K562 (cell line): Measurements from ENCODE around the gene POLR2M. TPM values are rescaled to one million over a fixed set of nuclear protein-coding genes. Genes with fewer than 3 reads are reported as not detected.
A peak's percentile ranks its signal among the peaks of the same experiment; 100 is the strongest.

ENCODE experiments used
- AFF1 ChIP-seq, 2 experiments: fragments of 450-650 bp; IDR thresholded peaks; 2 replicates each; pipeline ENCODE4 v1.6.1; 2018; ENCODE audit warnings: mild to moderate bottlenecking in 2 of 2, low read depth in 1 of 2; ENCODE audit not compliant: partially characterized antibody in 2 of 2
- ARHGAP35 ChIP-seq: fragments of 450-650 bp; IDR thresholded peaks from 2 replicates; pipeline ENCODE4 v1.6.1; 2018; ENCODE audit not compliant: partially characterized antibody
- BACH1 ChIP-seq: fragments of 200-800 bp; sonication (Bioruptor generic); IDR thresholded peaks from 2 replicates; pipeline ENCODE4 v1.6.1; 2016; ENCODE audit warnings: missing genetic modification characterization, missing compliant biosample characterization
- CBFA2T3 ChIP-seq: fragments of 450-650 bp; IDR thresholded peaks from 2 replicates; pipeline ENCODE4 v1.6.1; 2017
- ELF2 ChIP-seq: fragments of 250-450 bp; sonication (Bioruptor Pico); IDR thresholded peaks from 2 replicates; pipeline ENCODE4 v1.5.0; 2021; ENCODE audit warnings: mild to moderate bottlenecking
- EP300 ChIP-seq: IDR thresholded peaks from 2 replicates; pipeline ENCODE4 v1.6.1; 2012; ENCODE audit warnings: low read length, improper control_type of control experiment
- FOXA3 ChIP-seq, 2 experiments: fragments of 450-650 bp in 1 of 2; sonication (generic) in 1 of 2; formaldehyde crosslinking; IDR thresholded peaks in 1 of 2; conservative IDR thresholded peaks in 1 of 2; 2 replicates each; pipeline versions ENCODE4 v1.4.0 to v1.8.0; 2020 to 2022; ENCODE audit warnings: mild to moderate bottlenecking in 2 of 2, missing genetic modification reagents in 1 of 2
- ILF3 ChIP-seq: fragments of 450-650 bp; IDR thresholded peaks from 2 replicates; pipeline ENCODE4 v1.6.1; 2018; ENCODE audit warnings: antibody characterized with exemption, mild to moderate bottlenecking, moderate library complexity, borderline replicate concordance
- JUNB ChIP-seq: fragments of 450-650 bp; formaldehyde crosslinking; conservative IDR thresholded peaks from 2 replicates; pipeline ENCODE4 v1.4.0; 2020; ENCODE audit warnings: mild to moderate bottlenecking
- MAFK ChIP-seq: IDR thresholded peaks from 2 replicates; pipeline ENCODE4 v1.6.1; 2011; ENCODE audit warnings: low read length, improper control_type of control experiment
- NCOA2 ChIP-seq, 2 experiments: fragments of 450-650 bp; IDR thresholded peaks; 2 replicates each; pipeline ENCODE4 v1.6.1; 2018; ENCODE audit warnings: mild to moderate bottlenecking in 2 of 2, moderate library complexity in 1 of 2; ENCODE audit not compliant: partially characterized antibody in 2 of 2
- NR2C2 ChIP-seq, 2 experiments: fragments of 200-800 bp in 1 of 2; sonication (Bioruptor generic) in 1 of 2; sonication (generic) in 1 of 2; formaldehyde crosslinking in 1 of 2; IDR thresholded peaks; 2 replicates each; pipeline versions ENCODE4 v1.6.1 to v1.8.0; 2016 to 2022; ENCODE audit warnings: mild to moderate bottlenecking in 1 of 2, missing compliant biosample characterization in 1 of 2, missing genetic modification characterization in 1 of 2, missing genetic modification reagents in 1 of 2
- PRMT5 ChIP-seq: sonication (generic); formaldehyde crosslinking; IDR thresholded peaks from 2 replicates; pipeline ENCODE4 v1.5.0; 2020; ENCODE audit warnings: missing genetic modification reagents
- SMARCB1 ChIP-seq: IDR thresholded peaks from 2 replicates; pipeline ENCODE4 v1.6.1; 2011; ENCODE audit warnings: improper control_type of control experiment, low read depth; ENCODE audit not compliant: insufficient read length
- SMARCC2 ChIP-seq: fragments of 450-650 bp; IDR thresholded peaks from 2 replicates; pipeline ENCODE4 v1.6.1; 2017; ENCODE audit warnings: antibody characterized with exemption, moderate library complexity, mild to moderate bottlenecking, low read depth
- XRCC4 ChIP-seq: IDR thresholded peaks from one replicate; pipeline ENCODE4 v1.6.1; 2011; ENCODE audit not compliant: insufficient read depth, insufficient read length; ENCODE audit errors: extremely low read depth
- ZNF551 ChIP-seq: fragments of 250-450 bp; sonication (Bioruptor Pico); IDR thresholded peaks from 2 replicates; pipeline ENCODE4 v1.5.0; 2021; ENCODE audit warnings: mild to moderate bottlenecking, moderate library complexity
- polyA plus RNA-seq, 8 experiments: library from polyadenylated mRNA; depleted of rRNA in 4 of 8; stranded (reverse) in 5 of 8; unstranded in 3 of 8; fragments of >200 nt; fragmentation: Nextera tagmentation in 2 of 8; fragmentation: Illumina TruSeq in 1 of 8; extraction: Ambion mirVana in 2 of 8; extraction: Trizol in 1 of 8; gene quantifications; 2 replicates each; pipeline versions ENCODE4 v1.2.1 to v1.2.3, GENCODE V29; 2011 to 2014; ENCODE audit warnings: inconsistent platforms in 1 of 8, missing spikeins in 1 of 8
- total RNA-seq, 7 experiments: library from RNA; depleted of rRNA in 6 of 7; stranded (reverse); fragments of >200 nt in 6 of 7; fragmentation: Illumina TruSeq in 2 of 7; extraction: Trizol in 2 of 7; gene quantifications; 2 replicates each; pipeline versions ENCODE4 v1.2.1 to v1.2.3, GENCODE V29; 2011 to 2021; ENCODE audit warnings: low replicate concordance in 1 of 7
- TF ChIP-seq, protein P1 (sequence below), 2 experiments: fragments of 450-650 bp; conservative IDR thresholded peaks; 2 replicates each; pipeline ENCODE4 v1.6.1; 2017; ENCODE audit warnings: mild to moderate bottlenecking in 2 of 2, moderate library complexity in 2 of 2
- TF ChIP-seq, protein P2 (sequence below): sonication (generic); formaldehyde crosslinking; IDR thresholded peaks from 2 replicates; pipeline ENCODE4 v1.8.1; 2023; ENCODE audit warnings: mild to moderate bottlenecking, missing genetic modification reagents

The POLR2M gene
- total and polyA plus RNA-seq, 9 of the 15 experiments (the other 6 are each of a cell fraction or from before 2014, with no cell fraction given): 9.2 to 1,050 (median 43.0) TPM

DNA sequence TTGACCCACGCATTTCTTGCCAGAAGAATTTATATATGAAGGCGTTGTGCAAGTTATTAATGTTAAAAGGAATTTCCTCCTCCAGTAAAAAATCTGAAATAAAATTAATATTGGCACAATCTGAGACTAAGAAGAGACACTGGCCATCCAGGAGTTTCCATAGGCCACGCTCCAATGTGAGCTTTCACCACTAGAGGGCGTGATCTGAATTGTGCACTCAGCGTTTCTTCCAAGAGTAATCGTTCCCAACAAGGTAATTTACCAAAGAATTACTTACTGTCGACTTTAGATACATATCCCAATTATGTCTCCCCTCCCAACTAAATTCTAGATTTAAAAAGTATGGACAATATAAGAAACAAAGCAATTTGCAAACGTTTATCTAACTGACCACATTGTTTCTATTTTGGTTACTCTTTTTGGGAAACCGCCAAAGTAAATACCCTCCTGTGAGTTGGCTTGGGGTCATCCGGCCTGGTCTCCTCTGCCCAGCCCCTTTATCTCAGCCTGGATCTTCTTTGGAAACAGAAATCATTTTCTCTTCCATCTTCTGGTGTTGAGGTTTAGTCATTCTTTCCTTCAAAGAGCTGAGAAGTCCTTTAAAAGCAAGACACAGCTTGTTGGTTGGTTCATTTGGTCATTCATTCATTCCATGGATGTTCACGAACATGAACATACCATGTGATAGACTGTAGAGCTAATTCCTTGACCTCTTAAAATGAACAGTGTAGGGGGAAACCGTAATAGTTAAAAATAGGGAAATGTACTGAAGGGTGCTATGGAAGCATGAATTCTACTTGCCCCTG is 26.2 kb downstream of the POLR2M start (continued):
- TF ChIP-seq NR2C2 (CRISPR knock-in tag; IDR thresholded peaks at IDR 0.05): no peak
- peak; percentile 53; the same call in 1 of the 2 replicates for TF ChIP-seq NR2C2 (tag; IDR thresholded peaks at IDR 0.05)
- TF ChIP-seq NCOA2 (IDR thresholded peaks at IDR 0.05; ENCODE audit: partially characterized antibody in 2 of 2): peak in 1 of 2 experiments; percentile 18
- peak; percentile 83 for TF ChIP-seq SMARCC2
- 0 out of 2 replicates have a peak, but pooled peaks have one; percentile 22 for TF ChIP-seq BACH1 (tag)
- TF ChIP-seq, protein P1, sequence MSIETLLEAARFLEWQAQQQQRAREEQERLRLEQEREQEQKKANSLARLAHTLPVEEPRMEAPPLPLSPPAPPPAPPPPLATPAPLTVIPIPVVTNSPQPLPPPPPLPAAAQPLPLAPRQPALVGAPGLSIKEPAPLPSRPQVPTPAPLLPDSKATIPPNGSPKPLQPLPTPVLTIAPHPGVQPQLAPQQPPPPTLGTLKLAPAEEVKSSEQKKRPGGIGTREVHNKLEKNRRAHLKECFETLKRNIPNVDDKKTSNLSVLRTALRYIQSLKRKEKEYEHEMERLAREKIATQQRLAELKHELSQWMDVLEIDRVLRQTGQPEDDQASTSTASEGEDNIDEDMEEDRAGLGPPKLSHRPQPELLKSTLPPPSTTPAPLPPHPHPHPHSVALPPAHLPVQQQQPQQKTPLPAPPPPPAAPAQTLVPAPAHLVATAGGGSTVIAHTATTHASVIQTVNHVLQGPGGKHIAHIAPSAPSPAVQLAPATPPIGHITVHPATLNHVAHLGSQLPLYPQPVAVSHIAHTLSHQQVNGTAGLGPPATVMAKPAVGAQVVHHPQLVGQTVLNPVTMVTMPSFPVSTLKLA (conservative IDR thresholded peaks at IDR 0.05): peak; percentile 26 to 47; a peak in 1 of 4 replicates
- TF ChIP-seq ILF3: no peak
- TF ChIP-seq, protein P2, sequence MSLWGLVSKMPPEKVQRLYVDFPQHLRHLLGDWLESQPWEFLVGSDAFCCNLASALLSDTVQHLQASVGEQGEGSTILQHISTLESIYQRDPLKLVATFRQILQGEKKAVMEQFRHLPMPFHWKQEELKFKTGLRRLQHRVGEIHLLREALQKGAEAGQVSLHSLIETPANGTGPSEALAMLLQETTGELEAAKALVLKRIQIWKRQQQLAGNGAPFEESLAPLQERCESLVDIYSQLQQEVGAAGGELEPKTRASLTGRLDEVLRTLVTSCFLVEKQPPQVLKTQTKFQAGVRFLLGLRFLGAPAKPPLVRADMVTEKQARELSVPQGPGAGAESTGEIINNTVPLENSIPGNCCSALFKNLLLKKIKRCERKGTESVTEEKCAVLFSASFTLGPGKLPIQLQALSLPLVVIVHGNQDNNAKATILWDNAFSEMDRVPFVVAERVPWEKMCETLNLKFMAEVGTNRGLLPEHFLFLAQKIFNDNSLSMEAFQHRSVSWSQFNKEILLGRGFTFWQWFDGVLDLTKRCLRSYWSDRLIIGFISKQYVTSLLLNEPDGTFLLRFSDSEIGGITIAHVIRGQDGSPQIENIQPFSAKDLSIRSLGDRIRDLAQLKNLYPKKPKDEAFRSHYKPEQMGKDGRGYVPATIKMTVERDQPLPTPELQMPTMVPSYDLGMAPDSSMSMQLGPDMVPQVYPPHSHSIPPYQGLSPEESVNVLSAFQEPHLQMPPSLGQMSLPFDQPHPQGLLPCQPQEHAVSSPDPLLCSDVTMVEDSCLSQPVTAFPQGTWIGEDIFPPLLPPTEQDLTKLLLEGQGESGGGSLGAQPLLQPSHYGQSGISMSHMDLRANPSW (CRISPR knock-in tag): no peak
- TF ChIP-seq PRMT5 (CRISPR knock-in tag): no peak
- no peak for TF ChIP-seq JUNB
- peak; percentile 59; the same call in 1 of the 2 replicates for TF ChIP-seq EP300
- peak in 1 of 2 experiments; percentile 33 for TF ChIP-seq AFF1 (IDR thresholded peaks at IDR 0.05; ENCODE audit: low read depth in 1 of 2, partially characterized antibody in 2 of 2)
- TF ChIP-seq XRCC4: no peak
- TF ChIP-seq ARHGAP35: no peak
- no peak for TF ChIP-seq SMARCB1
- TF ChIP-seq CBFA2T3: peak; percentile 77
- TF ChIP-seq MAFK: peak; percentile 84
- TF ChIP-seq ZNF551 (CRISPR knock-in tag): no peak
- no peak for TF ChIP-seq ELF2 (CRISPR knock-in tag)
- peak; percentile 99 for TF ChIP-seq FOXA3 (CRISPR knock-in tag; conservative IDR thresholded peaks at IDR 0.05 in 1 of 2, IDR thresholded peaks at IDR 0.05 in 1 of 2)
